NT2/D1 (cell line): ENCODE measurements around the gene SYNGR4.

Source experiments
- SUZ12 ChIP-seq: IDR thresholded peaks from 2 replicates; pipeline ENCODE4 v1.6.1; 2011; ENCODE audit not compliant: insufficient read length, insufficient read depth; ENCODE audit errors: extremely low read depth
- YY1 ChIP-seq: IDR thresholded peaks from 2 replicates; pipeline ENCODE4 v1.6.1; 2011; ENCODE audit not compliant: insufficient read length, insufficient read depth
- ZNF274 ChIP-seq: IDR thresholded peaks from 2 replicates; pipeline ENCODE4 v1.6.1; 2011; ENCODE audit warnings: mild to moderate bottlenecking, low read depth, low read length

DNA sequence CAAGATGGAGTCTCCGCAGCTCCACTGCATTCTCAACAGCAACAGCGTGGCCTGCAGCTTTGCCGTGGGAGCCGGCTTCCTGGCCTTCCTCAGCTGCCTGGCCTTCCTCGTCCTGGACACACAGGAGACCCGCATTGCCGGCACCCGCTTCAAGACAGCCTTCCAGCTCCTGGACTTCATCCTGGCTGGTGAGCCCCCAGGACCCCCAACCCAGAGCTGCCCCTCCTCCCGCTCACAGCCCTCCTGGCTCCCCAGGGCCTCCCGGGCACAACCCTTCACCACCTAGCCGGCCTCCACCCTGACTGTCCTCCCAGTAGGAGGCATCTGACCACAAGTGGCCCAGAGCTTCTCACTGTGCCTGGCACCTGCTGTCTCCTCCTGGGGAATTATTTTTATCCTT, 9.4 kb downstream of the SYNGR4 start:
- TF ChIP-seq YY1: no peak
- TF ChIP-seq SUZ12: no peak
- TF ChIP-seq ZNF274: no peak
